ENCODE data around the gene FAM83C.
A peak's percentile ranks its signal among the peaks of the same experiment; 100 is the strongest.

FAM83C gene

GRCh38 chr20:35291654-35292503 is at the start of gene FAM83C:
Gene FAM83C, minus strand, starts transcription at chr20:35292425. Its CDS starts 121 bp downstream, at chr20:35292304.
- DNase-seq = no peak

- no peak for DNase-seq
These were observed 49.3 kb upstream of the FAM83C start for GRCh38 chr20:35341366-35342028.

- no peak for DNase-seq
These were observed 48.2 kb upstream of the FAM83C start for GRCh38 chr20:35340436-35340835.

- no peak for DNase-seq
These were observed 47.4 kb upstream of the FAM83C start for GRCh38 chr20:35339636-35340035.

GRCh38 chr20:35339007-35339406 is 46.8 kb upstream of the FAM83C start:
- no peak for DNase-seq

- DNase-seq = no peak
These were observed 42.3 kb upstream of the FAM83C start for GRCh38 chr20:35334311-35335101.

- no peak for DNase-seq
These were observed 41.4 kb upstream of the FAM83C start for GRCh38 chr20:35333606-35334005.

- no peak for DNase-seq
These were observed 40.4 kb upstream of the FAM83C start for GRCh38 chr20:35332540-35333200.

- peak; percentile 70 for DNase-seq
These were observed 37.4 kb upstream of the FAM83C start for GRCh38 chr20:35329435-35330139.

GRCh38 chr20:35328689-35329088 is 36.5 kb upstream of the FAM83C start:
- DNase-seq = no peak

GRCh38 chr20:35328095-35328685 is 36.0 kb upstream of the FAM83C start:
- DNase-seq = no peak

- DNase-seq = no peak
These were observed 35.1 kb upstream of the FAM83C start for GRCh38 chr20:35327074-35327976.

GRCh38 chr20:35326740-35327073 is 34.5 kb upstream of the FAM83C start:
- no peak for DNase-seq

- DNase-seq = no peak
These were observed 34.0 kb upstream of the FAM83C start for GRCh38 chr20:35326021-35326739.

GRCh38 chr20:35325401-35325800 is 33.2 kb upstream of the FAM83C start:
- DNase-seq = no peak

GRCh38 chr20:35320396-35321126 is 28.3 kb upstream of the FAM83C start:
- DNase-seq = no peak

- no peak for DNase-seq
These were observed 27.6 kb upstream of the FAM83C start for GRCh38 chr20:35319871-35320197.

- DNase-seq = no peak
These were observed 27.1 kb upstream of the FAM83C start for GRCh38 chr20:35319192-35319870.
